Sciatic nerve (tissue), 2 donors: ENCODE results near the gene PKD1L1. TPM values are rescaled to one million over a fixed set of nuclear protein-coding genes. Genes with fewer than 3 reads are reported as not detected.

Source experiments
- ATAC-seq: fragments of 200-7000 bp; cut with Tn5 transposase; one replicate; pipeline ENCODE4 v1.9.1; 2020; ENCODE audit warnings: mild to moderate bottlenecking, moderate library complexity
- DNase-seq: peaks from one replicate; pipeline ENCODE4 v3.0.0-alpha.2; 2020; ENCODE audit warnings: low spot score
- intact Hi-C: fragments of 100-400 bp; cut with DNase I; formaldehyde crosslinking; loops from one replicate; pipeline ENCODE4 v1.14.2; 2022
- total RNA-seq: library from RNA; stranded (reverse); fragmentation: NEBNext Ultra II Directional; extraction: Animal tissue kit (Norgen Biotek cat#: 25700); gene quantifications from one replicate; pipeline ENCODE4 v1.2.1, GENCODE V29; 2021
- donor health status: DM: no; HTN: no; CAD: no.
- donor health status: DM: no; HTN: no; CAD: no.

PKD1L1 gene
- total RNA-seq, 1 donor from 2014 or later = 1.5 TPM

DNA sequence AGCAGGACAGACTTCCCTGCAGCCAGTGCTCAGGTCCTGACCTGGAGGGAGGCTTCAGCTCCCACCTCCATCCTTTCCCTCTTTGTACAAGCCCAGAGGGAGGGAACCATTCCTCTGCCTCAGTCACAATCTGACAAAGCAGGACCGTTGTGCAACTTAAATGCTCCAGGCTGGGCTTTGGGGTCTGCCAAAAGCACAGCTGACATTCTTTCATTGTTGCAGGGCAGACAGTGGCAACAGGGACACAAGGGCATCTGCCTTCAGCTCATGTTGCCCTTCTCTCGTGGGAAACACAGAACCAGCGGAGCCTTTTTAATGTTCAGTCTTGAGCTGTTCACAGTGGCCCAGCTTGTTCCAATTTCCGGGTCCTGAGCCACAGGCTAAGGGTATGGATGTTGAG, 210.7 kb downstream of the PKD1L1 start:
- no peak for ATAC-seq
- DNase-seq = no peak
- intact Hi-C loops = no loop called here

DNA sequence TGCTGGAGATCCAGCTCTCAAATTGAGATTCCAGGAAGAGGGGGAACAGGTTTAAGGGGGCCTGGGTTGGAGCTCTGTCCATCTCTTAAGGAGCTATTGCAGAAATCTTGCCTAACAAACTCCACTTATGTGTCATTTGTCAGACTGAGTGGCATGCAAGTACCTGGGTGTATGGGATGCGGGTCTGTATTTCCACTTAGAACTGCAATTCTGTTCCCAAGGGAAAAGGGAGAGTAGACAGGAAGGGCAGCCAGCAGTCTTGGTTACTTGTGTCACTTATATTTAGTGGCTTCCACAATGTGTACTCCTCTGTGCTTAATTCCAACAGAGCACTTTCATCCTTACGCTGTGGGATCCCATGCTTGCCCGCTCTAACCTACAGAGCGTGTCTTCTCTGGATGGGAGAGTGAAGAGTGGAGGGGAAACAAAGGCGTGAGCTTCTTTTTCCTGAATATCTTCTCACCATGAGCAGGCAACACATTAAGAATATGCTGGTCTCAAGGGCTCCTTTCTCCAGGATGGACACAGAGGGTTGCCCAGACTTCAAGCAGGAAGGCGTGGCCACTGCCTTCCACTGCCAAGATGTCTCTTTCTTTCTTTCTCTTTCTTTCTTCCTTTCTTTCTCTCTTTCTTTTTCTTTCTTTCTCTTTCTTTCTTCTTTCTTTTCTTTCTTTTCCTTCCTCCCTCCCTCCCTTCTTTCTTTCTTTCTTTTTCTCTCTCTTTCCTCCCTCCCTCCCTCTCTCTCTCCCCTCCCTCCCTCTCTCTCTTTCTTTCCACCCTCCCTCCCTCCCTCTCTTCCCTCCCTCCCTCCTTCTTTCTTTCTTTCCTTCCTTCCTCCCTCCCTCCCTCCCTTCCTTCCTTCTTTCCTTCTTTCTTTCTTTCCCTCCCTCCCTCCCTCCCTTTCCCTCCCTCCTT, 212.6 kb downstream of the PKD1L1 start:
- DNase-seq (no peak), ATAC-seq (no peak)
- intact Hi-C loops = no loop called here

GRCh38 chr7:47734949-47735291, 213.3 kb downstream of the PKD1L1 start:
- DNase-seq (no peak), ATAC-seq (no peak)
- intact Hi-C loops = no loop called here

DNA sequence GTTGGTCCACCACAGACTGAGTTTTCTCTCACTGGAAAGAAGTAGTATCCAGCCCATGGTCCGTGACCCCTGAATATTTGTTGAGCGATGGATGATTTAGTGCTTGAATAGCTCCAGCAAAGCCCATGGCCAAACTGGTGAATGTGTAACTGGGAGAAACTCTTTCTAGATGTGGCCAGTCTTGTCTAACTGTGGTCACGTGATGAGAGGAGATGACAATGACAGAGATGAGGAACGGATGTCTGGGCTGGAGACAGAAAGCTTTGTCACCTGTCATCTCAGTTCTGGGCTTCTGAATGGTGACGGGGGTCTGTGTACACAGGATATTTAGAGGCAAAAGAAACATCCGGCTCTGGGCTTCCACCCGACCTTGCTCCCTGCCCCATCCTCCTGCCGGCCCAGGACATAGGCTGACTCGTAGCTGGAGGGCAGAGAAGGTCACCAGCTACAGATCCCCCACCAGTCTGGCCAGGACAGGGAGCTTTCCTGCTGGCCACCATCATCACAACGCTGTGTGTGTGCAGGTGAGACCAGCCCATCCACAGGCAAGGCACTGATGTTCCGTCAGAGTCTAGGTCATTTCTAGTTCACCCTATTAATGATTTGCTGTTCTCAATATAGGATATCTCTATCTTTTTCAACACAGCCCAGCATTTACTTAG, 213.8 kb downstream of the PKD1L1 start:
- intact Hi-C loops = no loop called here
- DNase-seq (no peak), ATAC-seq (no peak)

- DNase-seq (no peak), ATAC-seq (no peak)
- intact Hi-C loops = no loop called here
Observed at GRCh38 chr7:47730142-47730541, 218.1 kb downstream of the PKD1L1 start.

DNA sequence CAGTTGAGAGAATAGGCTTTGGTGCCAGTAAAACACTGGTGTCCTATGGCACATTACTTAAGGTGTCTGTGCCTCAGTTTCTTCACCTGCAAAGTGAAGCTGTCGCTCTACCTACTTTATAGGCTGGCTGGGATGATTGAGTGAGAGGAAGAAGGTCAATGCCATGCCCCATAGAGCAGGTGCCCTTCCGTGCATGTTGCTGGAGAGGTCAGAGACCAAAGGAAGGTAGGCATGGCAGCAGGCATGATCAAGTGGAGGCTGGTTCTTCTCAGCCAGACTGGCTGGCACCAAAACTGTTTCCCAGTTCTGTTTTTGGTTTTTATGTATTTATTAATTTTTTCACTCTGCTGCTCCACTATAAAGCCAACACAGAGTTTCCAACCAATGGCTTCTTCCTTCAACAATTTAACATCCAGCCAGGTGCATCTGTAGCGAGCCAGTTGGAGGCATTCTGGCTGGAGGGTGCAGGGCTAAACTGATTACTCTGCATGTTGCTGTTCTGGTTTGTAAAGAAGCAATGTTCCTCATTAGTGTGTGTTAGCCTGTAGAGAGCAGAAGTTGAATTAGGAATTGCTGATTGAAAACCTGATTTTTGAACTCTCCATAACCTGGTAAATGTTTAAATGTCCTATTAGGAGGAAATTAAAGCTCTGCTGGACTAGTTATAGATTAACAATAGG, 222.1 kb downstream of the PKD1L1 start:
- intact Hi-C loops = no loop called here
- ATAC-seq = no peak
- DNase-seq = no peak

DNA sequence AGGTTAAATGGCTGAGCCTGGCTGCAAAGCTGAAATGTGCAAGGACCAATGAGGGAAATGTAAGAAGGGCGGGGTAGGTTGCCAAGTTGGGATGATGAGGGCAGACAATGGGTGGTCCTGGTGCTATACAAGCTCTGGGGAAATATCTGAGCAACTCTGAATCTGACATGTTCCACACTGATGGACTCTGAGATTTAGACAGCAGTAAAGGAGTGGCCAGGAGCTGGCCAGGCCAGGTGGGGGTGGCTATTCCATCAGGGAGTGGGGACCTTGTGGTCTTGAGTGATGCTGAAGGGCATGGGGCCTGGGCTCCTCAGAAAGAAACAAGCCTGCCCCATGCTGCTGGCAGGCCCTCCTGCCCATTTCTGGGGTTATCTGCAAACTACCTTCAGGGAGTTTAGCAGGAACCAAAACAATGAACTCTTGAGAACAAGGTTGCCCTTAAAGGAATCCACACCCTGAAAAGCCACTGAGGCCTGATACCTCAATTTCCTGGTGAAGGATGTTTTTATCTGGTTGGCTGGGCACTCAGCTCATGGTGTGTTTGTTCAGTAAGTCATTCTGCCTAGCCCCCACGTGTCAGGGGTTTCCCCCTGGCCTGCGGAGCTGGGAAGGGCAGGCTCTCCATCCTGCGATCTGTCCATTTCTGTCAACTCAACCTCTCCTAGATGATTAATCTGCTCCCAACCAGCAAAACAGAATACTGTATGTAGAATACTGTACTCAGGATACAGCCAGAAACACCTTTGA, 223.1 kb downstream of the PKD1L1 start:
- no peak for DNase-seq
- intact Hi-C loops = no loop called here
- no peak for ATAC-seq

Other genes starting within 250 kb of the PKD1L1 start
- gene HUS1, start 31.1 kb upstream of the PKD1L1 start, total RNA-seq = 39.7 TPM
- not detected for gene SUN3, start 80.6 kb upstream of the PKD1L1 start, total RNA-seq
- gene C7orf57, start 87.1 kb upstream of the PKD1L1 start, total RNA-seq = not detected
- 24.3 TPM for gene UPP1, start 140.8 kb upstream of the PKD1L1 start, total RNA-seq
- gene ABCA13, start 223.0 kb upstream of the PKD1L1 start, total RNA-seq = 7.6 TPM